H1 (cell line): ENCODE results near the gene SH3PXD2A. TPM values are rescaled to one million over a fixed set of nuclear protein-coding genes. Genes with fewer than 3 reads are reported as not detected.

Experiments
- CTCF ChIA-PET: fragments of 300-600 bp; sonication (Branson Sonifier 250); formaldehyde crosslinking; loops from one replicate; lab custom pipeline; 2021; ENCODE audit not compliant: partially characterized antibody; lab: Charles Lee
- POLR2A ChIA-PET: fragments of 300-600 bp; sonication (Branson Sonifier 250); formaldehyde crosslinking; loops from one replicate; lab custom pipeline; 2021; ENCODE audit warnings: inconsistent platforms; ENCODE audit not compliant: partially characterized antibody; lab: Charles Lee
- DNase-seq, 2 experiments: peaks; one replicate each; pipeline versions ENCODE4 v3.0.0 to v3.0.0-alpha.2; 2010 to 2022; ENCODE audit warnings: low spot score in 2 of 2, low read depth in 1 of 2, mixed read lengths in 1 of 2
- FAIRE-seq: peaks from 2 replicates; lab custom pipeline; 2011; peaks lifted over from hg19 to GRCh38; lab: Jason Lieb, UNC
- H2AFZ ChIP-seq: 2 replicates; pipeline ENCODE4 v1.8.1; 2012; ENCODE audit warnings: low read length, inconsistent platforms
- H2AK5ac ChIP-seq: 2 replicates; pipeline ENCODE4 v1.6.1; 2013; ENCODE audit warnings: low read depth, low read length
- H2BK120ac ChIP-seq: replicated peaks from 2 replicates; pipeline ENCODE3; 2013; ENCODE audit warnings: low read depth, low read length, inconsistent platforms
- H2BK12ac ChIP-seq: 2 replicates; pipeline ENCODE4 v1.6.1; 2013; ENCODE audit warnings: low read depth, low read length
- H2BK15ac ChIP-seq: 2 replicates; pipeline ENCODE4 v1.6.1; 2013; ENCODE audit warnings: low read length
- H2BK20ac ChIP-seq: 2 replicates; pipeline ENCODE4 v1.6.1; 2013; ENCODE audit warnings: low read length
- H2BK5ac ChIP-seq: 2 replicates; pipeline ENCODE4 v1.6.1; 2013; ENCODE audit warnings: low read depth, low read length
- H3K14ac ChIP-seq: 2 replicates; pipeline ENCODE4 v1.6.1; 2013; ENCODE audit warnings: inconsistent platforms; ENCODE audit not compliant: insufficient read length
- H3K18ac ChIP-seq: 2 replicates; pipeline ENCODE4 v1.6.1; 2013; ENCODE audit warnings: low read length; ENCODE audit errors: extremely low read depth
- H3K23ac ChIP-seq: 2 replicates; pipeline ENCODE4 v1.6.1; 2013; ENCODE audit warnings: inconsistent platforms; ENCODE audit not compliant: insufficient read length
- H3K23me2 ChIP-seq: 2 replicates; pipeline ENCODE4 v1.6.1; 2013; ENCODE audit warnings: low read depth, low read length
- H3K27ac ChIP-seq: 2 replicates; pipeline ENCODE4 v1.6.1; 2011; ENCODE audit warnings: low read depth, low read length, inconsistent platforms
- H3K27me3 ChIP-seq, 4 experiments: replicated peaks in 1 of 4; 1 replicate in 1 of 4; 2 replicates in 3 of 4; pipeline versions ENCODE4 v1.6.1 to v1.8.1; 2011 to 2013; ENCODE audit warnings: low read length in 3 of 4, mild to moderate bottlenecking in 3 of 4, inconsistent platforms in 2 of 4, mixed read lengths in 2 of 4, moderate library complexity in 1 of 4; ENCODE audit not compliant: control insufficient read depth in 3 of 4, insufficient read depth in 3 of 4; ENCODE audit errors: extremely low read depth in 1 of 4
- H3K36me3 ChIP-seq, 4 experiments: 2 replicates each; pipeline versions ENCODE4 v1.6.1 to v1.8.1; 2011 to 2013; ENCODE audit warnings: mild to moderate bottlenecking in 4 of 4, low read length in 3 of 4, moderate library complexity in 2 of 4, control low read depth in 1 of 4, inconsistent platforms in 1 of 4; ENCODE audit not compliant: insufficient read depth in 4 of 4, control insufficient read depth in 2 of 4
- H3K4ac ChIP-seq: replicated peaks from 2 replicates; pipeline ENCODE3; 2013; ENCODE audit warnings: low read length, low read depth, mixed read lengths, inconsistent platforms; ENCODE audit not compliant: insufficient read length
- H3K4me1 ChIP-seq, 4 experiments: replicated peaks in 1 of 4; 1 replicate in 1 of 4; 2 replicates in 3 of 4; pipeline versions ENCODE4 v1.6.1 to v1.8.1; 2011 to 2013; ENCODE audit warnings: low read length in 3 of 4, inconsistent platforms in 2 of 4, mixed read lengths in 1 of 4; ENCODE audit not compliant: insufficient read depth in 4 of 4, control insufficient read depth in 3 of 4
- H3K4me2 ChIP-seq, 2 experiments: 2 replicates each; pipeline versions ENCODE4 v1.6.1 to v1.8.1; 2011 to 2013; ENCODE audit warnings: low read depth in 2 of 2, low read length in 2 of 2, control low read depth in 1 of 2, inconsistent platforms in 1 of 2, mild to moderate bottlenecking in 1 of 2; ENCODE audit not compliant: insufficient read depth in 1 of 2
- H3K4me3 ChIP-seq, 4 experiments: fragments of 200-600, 300-600 bp in 1 of 4; sonication (generic), shearing (Covaris generic), sonication (Bioruptor Twin) in 1 of 4; 2 replicates each; pipeline versions ENCODE4 v1.5.1 to v1.8.1; 2011 to 2016; ENCODE audit warnings: low read length in 4 of 4, low read depth in 3 of 4, control low read depth in 2 of 4, inconsistent platforms in 2 of 4, mild to moderate bottlenecking in 2 of 4, mixed read lengths in 1 of 4, moderate library complexity in 1 of 4; ENCODE audit not compliant: insufficient read depth in 2 of 4; ENCODE audit errors: extremely low read depth in 1 of 4
- H3K56ac ChIP-seq: replicated peaks from 2 replicates; pipeline ENCODE3; 2013; ENCODE audit warnings: low read depth, mild to moderate bottlenecking, mixed read lengths, low read length, inconsistent platforms; ENCODE audit not compliant: insufficient read length
- H3K79me1 ChIP-seq: 2 replicates; pipeline ENCODE4 v1.6.1; 2013; ENCODE audit warnings: low read depth, low read length, control low read depth
- H3K79me2 ChIP-seq, 2 experiments: 2 replicates each; pipeline versions ENCODE4 v1.6.1 to v1.8.1; 2012 to 2013; ENCODE audit warnings: low read length in 2 of 2, mild to moderate bottlenecking in 2 of 2, inconsistent platforms in 1 of 2; ENCODE audit not compliant: insufficient read depth in 2 of 2, control insufficient read depth in 1 of 2
- H3K9ac ChIP-seq, 4 experiments: replicated peaks in 1 of 4; 1 replicate in 1 of 4; 2 replicates in 3 of 4; pipeline versions ENCODE4 v1.6.1 to v1.8.1; 2011 to 2013; ENCODE audit warnings: low read depth in 3 of 4, low read length in 3 of 4, control low read depth in 2 of 4, mild to moderate bottlenecking in 2 of 4, moderate library complexity in 2 of 4, inconsistent platforms in 1 of 4; ENCODE audit errors: extremely low read depth in 1 of 4
- H3K9me3 ChIP-seq, 2 experiments: 2 replicates each; pipeline versions ENCODE4 v1.6.1 to v1.8.1; 2012 to 2013; ENCODE audit warnings: mild to moderate bottlenecking in 2 of 2, moderate library complexity in 2 of 2, control low read depth in 1 of 2, inconsistent platforms in 1 of 2, low read depth in 1 of 2, low read length in 1 of 2, mixed read lengths in 1 of 2; ENCODE audit not compliant: insufficient read depth in 2 of 2
- H4K20me1 ChIP-seq, 2 experiments: replicated peaks in 1 of 2; 2 replicates each; pipeline versions ENCODE3 to v1.8.1; 2011 to 2013; ENCODE audit warnings: inconsistent platforms in 2 of 2, low read length in 2 of 2, mild to moderate bottlenecking in 1 of 2; ENCODE audit not compliant: insufficient read depth in 2 of 2, control insufficient read depth in 1 of 2
- H4K5ac ChIP-seq: 2 replicates; pipeline ENCODE4 v1.6.1; 2013; ENCODE audit warnings: low read length, low read depth, mixed read lengths, inconsistent platforms; ENCODE audit not compliant: insufficient read length
- H4K8ac ChIP-seq: 2 replicates; pipeline ENCODE4 v1.8.0; 2013; ENCODE audit warnings: mild to moderate bottlenecking, moderate library complexity, low read length, inconsistent platforms; ENCODE audit not compliant: insufficient read depth; ENCODE audit errors: extremely low read depth
- H4K91ac ChIP-seq: replicated peaks from 2 replicates; pipeline ENCODE3; 2013; ENCODE audit warnings: low read length, mixed read lengths, inconsistent platforms; ENCODE audit not compliant: insufficient read length
- BACH1 ChIP-seq: IDR thresholded peaks from 2 replicates; pipeline ENCODE4 v1.6.1; 2012; ENCODE audit warnings: low read length, improper control_type of control experiment
- CHD1 ChIP-seq: IDR thresholded peaks from 2 replicates; pipeline ENCODE4 v1.6.1; 2012; ENCODE audit warnings: low read depth, low read length, improper control_type of control experiment
- CHD2 ChIP-seq: IDR thresholded peaks from 2 replicates; pipeline ENCODE4 v1.6.1; 2012; ENCODE audit warnings: low read length, improper control_type of control experiment
- CTBP2 ChIP-seq: IDR thresholded peaks from 2 replicates; pipeline ENCODE4 v1.7.0; 2011; ENCODE audit warnings: borderline replicate concordance, mild to moderate bottlenecking, moderate library complexity, mixed read lengths, low read length; ENCODE audit not compliant: insufficient read depth, insufficient read length
- E2F6 ChIP-seq: IDR thresholded peaks from 2 replicates; pipeline ENCODE4 v1.6.1; 2012; ENCODE audit warnings: inconsistent platforms
- HDAC2 ChIP-seq, 2 experiments: fragments of 300-600 bp in 1 of 2; sonication (generic) in 1 of 2; IDR thresholded peaks; 2 replicates each; pipeline ENCODE4 v1.6.1; 2011 to 2012; ENCODE audit warnings: low read depth in 2 of 2, low read length in 2 of 2, mild to moderate bottlenecking in 2 of 2, moderate library complexity in 2 of 2, borderline replicate concordance in 1 of 2, inconsistent platforms in 1 of 2
- HDAC6 ChIP-seq: IDR thresholded peaks from one replicate; pipeline ENCODE4 v1.7.1; 2012; ENCODE audit warnings: low read depth, mild to moderate bottlenecking, inconsistent platforms, low read length, moderate library complexity
- JUND ChIP-seq: IDR thresholded peaks from 2 replicates; pipeline ENCODE4 v1.6.1; 2011; ENCODE audit warnings: mild to moderate bottlenecking, improper control_type of control experiment, low read length
- KDM1A ChIP-seq: fragments of 200-600, 300-600 bp; sonication (generic); IDR thresholded peaks from 2 replicates; pipeline ENCODE4 v1.7.1; 2016; ENCODE audit warnings: mild to moderate bottlenecking, low read length, borderline replicate concordance
- KDM4A ChIP-seq: IDR thresholded peaks from one replicate; pipeline ENCODE4 v1.7.1; 2012; ENCODE audit warnings: low read depth, mild to moderate bottlenecking, moderate library complexity, low read length, inconsistent platforms; ENCODE audit not compliant: severe bottlenecking
- POLR2A ChIP-seq, 2 experiments: IDR thresholded peaks; 1 replicate in 1 of 2; 2 replicates in 1 of 2; pipeline ENCODE4 v1.6.1; 2011; ENCODE audit warnings: low read depth in 2 of 2, low read length in 2 of 2, mild to moderate bottlenecking in 2 of 2; ENCODE audit errors: control extremely low read depth in 1 of 2
- RAD21 ChIP-seq, 2 experiments: IDR thresholded peaks in 1 of 2; conservative IDR thresholded peaks in 1 of 2; 2 replicates each; pipeline ENCODE4 v1.6.1; 2011; ENCODE audit warnings: low read depth in 2 of 2, low read length in 2 of 2, improper control_type of control experiment in 1 of 2, inconsistent platforms in 1 of 2, mild to moderate bottlenecking in 1 of 2, moderate library complexity in 1 of 2
- SP4 ChIP-seq: IDR thresholded peaks from 2 replicates; pipeline ENCODE4 v1.6.1; 2012; ENCODE audit warnings: low read length, inconsistent platforms
- SRF ChIP-seq: IDR thresholded peaks from 2 replicates; pipeline ENCODE4 v1.6.1; 2011; ENCODE audit warnings: mild to moderate bottlenecking, low read depth, low read length, moderate library complexity
- WGBS, 2 experiments: shearing (Covaris generic) in 1 of 2; methylation state at CpG; one replicate each; pipeline versions ENCODE4 v1.1.6 to v1.1.7; 2013 to 2015; ENCODE audit warnings: low lambda C conversion rate in 2 of 2, mixed read lengths in 2 of 2, inconsistent platforms in 1 of 2, low coverage in 1 of 2, missing lambda C conversion rate in 1 of 2; ENCODE audit not compliant: insufficient replicate concordance in 2 of 2, insufficient coverage in 1 of 2, insufficient read length in 1 of 2; ENCODE audit errors: extremely low coverage in 1 of 2, missing lambda C conversion rate in 1 of 2; 5-methylcytosine and 5-hydroxymethylcytosine counted together
- polyA plus RNA-seq, 7 experiments: library from polyadenylated mRNA; depleted of rRNA in 3 of 7; stranded (reverse) in 5 of 7; unstranded in 2 of 7; fragments of >200 nt in 5 of 7; fragments of 200-250 nt in 2 of 7; gene quantifications; 1 replicate in 5 of 7; 2 replicates in 1 of 7; 4 replicates in 1 of 7; pipeline versions ENCODE4 v1.2.1 to v1.2.3, GENCODE V29; 2011 to 2013; ENCODE audit warnings: missing spikeins in 2 of 7, mixed read lengths in 2 of 7
- total RNA-seq: library from RNA; stranded (reverse); fragmentation: NEBNext Ultra II Directional; extraction: Animal tissue kit (Norgen Biotek cat#: 25700); gene quantifications from 2 replicates; pipeline ENCODE4 v1.2.1, GENCODE V29; 2021

Gene SH3PXD2A
- total and polyA plus RNA-seq, 2 of the 8 experiments (the other 6 are each of a cell fraction or from before 2014, with no cell fraction given): 5.4 to 16.3 TPM

GRCh38 chr10:103548006-103548405, 307.4 kb downstream of the SH3PXD2A start:
- CTCF ChIA-PET: interaction anchor here (1.0 to 6.4 kb wide), 10 partner anchors 8 to 337 kb away, joined by 3 to 64 read pairs (median 3); no protein-coding TSS in a partner anchor
- H3K79me2 ChIP-seq: no peaks in the 10 kb centered on the region
- H2BK20ac ChIP-seq: no peak overlapping the region
- H3K14ac ChIP-seq: no peak overlapping the region
- H3K23ac ChIP-seq: no peak overlapping the region
- H3K36me3 ChIP-seq: no peaks in the 10 kb centered on the region
- no peaks in the 10 kb centered on the region for H3K23me2 ChIP-seq
- WGBS, 2 experiments: 94% methylated on average over 3 of the region's 3 CpGs; no CpG with 5 or more reads in 1 of the 2 experiments
- FAIRE-seq (no peak), DNase-seq (no peak)
- H2BK15ac ChIP-seq: no peak overlapping the region
- peaks cover 0 to 5% (median 3%) of the 10 kb centered on the region in 4 experiments; a peak in 4 of 7 replicates for H3K4me1 ChIP-seq
- no peak overlapping the region for H2BK5ac ChIP-seq
- H3K18ac ChIP-seq: no peak overlapping the region
- no peak overlapping the region for H4K5ac ChIP-seq
- H3K9me3 ChIP-seq: no peaks in the 10 kb centered on the region
- H3K4me2 ChIP-seq: no peak overlapping the region
- H3K27me3 ChIP-seq: 0 out of 7 replicates have a peak, but pooled peaks cover 0 to 2% (median 0%) of the 10 kb centered on the region in 4 experiments
- H2AFZ ChIP-seq: no peak overlapping the region
- no peak overlapping the region for H3K4me3 ChIP-seq
- POLR2A ChIA-PET: interaction anchor here (0.9 kb wide), 1 partner anchor 71 kb away, joined by 3 read pairs; no protein-coding TSS in a partner anchor
- H2BK120ac ChIP-seq: no peak overlapping the region
- no peaks in the 10 kb centered on the region for H3K79me1 ChIP-seq
- H3K9ac ChIP-seq: no peak overlapping the region
- no peak overlapping the region for H4K8ac ChIP-seq
- no peak overlapping the region for H2AK5ac ChIP-seq
- H3K56ac ChIP-seq: no peak overlapping the region
- no peaks in the 10 kb centered on the region for H4K20me1 ChIP-seq
- H3K4ac ChIP-seq: no peak overlapping the region
- H4K91ac ChIP-seq: no peak overlapping the region
- no peak overlapping the region for H3K27ac ChIP-seq
- H2BK12ac ChIP-seq: no peak overlapping the region
- TF ChIP-seq CHD1 (no peak), HDAC6 (no peak), SRF (no peak), E2F6 (no peak), KDM1A (no peak), CHD2 (no peak), KDM4A (no peak), JUND (no peak), SP4 (no peak), CTBP2 (no peak), BACH1 (no peak), RAD21 (IDR thresholded peaks at IDR 0.05 in 1 of 2, conservative IDR thresholded peaks at IDR 0.05 in 1 of 2; ENCODE audit: low read depth in 2 of 2, low read length in 2 of 2) (no peak), POLR2A (IDR thresholded peaks at IDR 0.05; ENCODE audit: control extremely low read depth in 1 of 2, low read depth in 2 of 2, low read length in 2 of 2) (no peak), HDAC2 (IDR thresholded peaks at IDR 0.05; ENCODE audit: borderline replicate concordance in 1 of 2, low read depth in 2 of 2, low read length in 2 of 2) (no peak)
